Panc1 (cell line): ENCODE data around the gene NUBP2. TPM values are rescaled to one million over a fixed set of nuclear protein-coding genes. Genes with fewer than 3 reads are reported as not detected.

ENCODE experiments used
- ATAC-seq: fragments of 200-7000 bp; cut with Tn5 transposase; 2 replicates; pipeline ENCODE4 v1.9.1; 2020; ENCODE audit warnings: mild to moderate bottlenecking, moderate library complexity
- BruUV-seq: library from RNA; stranded (reverse); fragments of 400-500 nt; replicated peaks from 2 replicates; lab custom pipeline; 2021; lab: Mats Ljungman, UMichigan
- CTCF ChIA-PET: fragments of 300-600 bp; sonication (Branson Sonifier 250); formaldehyde crosslinking; loops from one replicate; lab custom pipeline; 2022; ENCODE audit warnings: antibody characterized with exemption; lab: Charles Lee
- POLR2A ChIA-PET: fragments of 300-600 bp; sonication (Branson Sonifier 250); formaldehyde crosslinking; loops from one replicate; lab custom pipeline; 2022; ENCODE audit warnings: antibody characterized with exemption; lab: Charles Lee
- DNase-seq: peaks from one replicate; pipeline ENCODE4 v3.0.0-alpha.2; 2010; ENCODE audit warnings: low read depth, low spot score
- H3K27ac ChIP-seq: 2 replicates; pipeline ENCODE4 v1.5.1; 2011; ENCODE audit warnings: mild to moderate bottlenecking, low read length, inconsistent platforms
- H3K27me3 ChIP-seq: fragments of 200-500 bp; sonication (Bioruptor generic); 2 replicates; pipeline ENCODE4 v1.6.0; 2014; ENCODE audit warnings: low read length, inconsistent platforms; ENCODE audit not compliant: control insufficient read depth, insufficient read depth
- H3K36me3 ChIP-seq: fragments of 200-500 bp; sonication (Bioruptor generic); 2 replicates; pipeline ENCODE4 v1.5.1; 2014; ENCODE audit warnings: inconsistent platforms, mild to moderate bottlenecking, low read length, moderate library complexity; ENCODE audit not compliant: control insufficient read depth, insufficient read depth
- H3K4me1 ChIP-seq: 2 replicates; pipeline ENCODE4 v1.5.1; 2011; ENCODE audit warnings: inconsistent platforms, mild to moderate bottlenecking, low read length, moderate library complexity; ENCODE audit not compliant: control insufficient read depth, insufficient read depth
- H3K4me3 ChIP-seq, 2 experiments: 2 replicates each; pipeline ENCODE4 v1.5.1; 2011 to 2012; ENCODE audit warnings: low read depth in 2 of 2, low read length in 2 of 2, mild to moderate bottlenecking in 2 of 2, inconsistent platforms in 1 of 2, moderate library complexity in 1 of 2
- H3K9me3 ChIP-seq: fragments of 200-500 bp; sonication (Bioruptor generic); 2 replicates; pipeline ENCODE4 v1.5.1; 2014; ENCODE audit warnings: low read depth, mild to moderate bottlenecking, inconsistent platforms, low read length, moderate library complexity; ENCODE audit not compliant: control insufficient read depth, insufficient read depth
- POLR2AphosphoS5 ChIP-seq: IDR thresholded peaks from 2 replicates; pipeline ENCODE4 v1.6.1; 2012; ENCODE audit warnings: mild to moderate bottlenecking, low read depth, low read length, moderate library complexity
- REST ChIP-seq, 2 experiments: IDR thresholded peaks; 2 replicates each; pipeline ENCODE4 v1.6.1; 2011 to 2012; ENCODE audit warnings: low read depth in 2 of 2, control low read depth in 1 of 2, low read length in 1 of 2, mild to moderate bottlenecking in 1 of 2, moderate library complexity in 1 of 2; ENCODE audit not compliant: insufficient read depth in 1 of 2
- SIN3A ChIP-seq: IDR thresholded peaks from 2 replicates; pipeline ENCODE4 v1.6.1; 2012; ENCODE audit warnings: low read depth, mild to moderate bottlenecking, low read length, moderate library complexity, borderline replicate concordance; ENCODE audit not compliant: insufficient read depth
- TCF7L2 ChIP-seq: IDR thresholded peaks from 2 replicates; pipeline ENCODE4 v1.6.1; 2011; ENCODE audit warnings: mild to moderate bottlenecking, low read depth, low read length, inconsistent platforms
- in situ Hi-C: cut with HindIII; loops from 2 replicates; pipeline ENCODE4 v1.10.0; 2016; ENCODE audit warnings: low sequenced_read_pairs, low pct_unique_long_range_greater_than_20kb
- intact Hi-C: fragments of 100-400 bp; cut with micrococcal nuclease; formaldehyde crosslinking; loops from one replicate; pipeline ENCODE4 v1.10.0; 2022; ENCODE audit not compliant: unreplicated experiment
- total RNA-seq: library from RNA; stranded (reverse); gene quantifications from one replicate; pipeline ENCODE4 v1.2.1, GENCODE V29; 2021; ENCODE audit not compliant: unreplicated experiment
- TF ChIP-seq, protein P1 (sequence below): fragments of 450-650 bp; IDR thresholded peaks from 2 replicates; pipeline ENCODE4 v1.5.1; 2017; ENCODE audit warnings: mild to moderate bottlenecking

The NUBP2 gene
- total RNA-seq, 1 experiment from 2014 or later = 85.8 TPM

DNA sequence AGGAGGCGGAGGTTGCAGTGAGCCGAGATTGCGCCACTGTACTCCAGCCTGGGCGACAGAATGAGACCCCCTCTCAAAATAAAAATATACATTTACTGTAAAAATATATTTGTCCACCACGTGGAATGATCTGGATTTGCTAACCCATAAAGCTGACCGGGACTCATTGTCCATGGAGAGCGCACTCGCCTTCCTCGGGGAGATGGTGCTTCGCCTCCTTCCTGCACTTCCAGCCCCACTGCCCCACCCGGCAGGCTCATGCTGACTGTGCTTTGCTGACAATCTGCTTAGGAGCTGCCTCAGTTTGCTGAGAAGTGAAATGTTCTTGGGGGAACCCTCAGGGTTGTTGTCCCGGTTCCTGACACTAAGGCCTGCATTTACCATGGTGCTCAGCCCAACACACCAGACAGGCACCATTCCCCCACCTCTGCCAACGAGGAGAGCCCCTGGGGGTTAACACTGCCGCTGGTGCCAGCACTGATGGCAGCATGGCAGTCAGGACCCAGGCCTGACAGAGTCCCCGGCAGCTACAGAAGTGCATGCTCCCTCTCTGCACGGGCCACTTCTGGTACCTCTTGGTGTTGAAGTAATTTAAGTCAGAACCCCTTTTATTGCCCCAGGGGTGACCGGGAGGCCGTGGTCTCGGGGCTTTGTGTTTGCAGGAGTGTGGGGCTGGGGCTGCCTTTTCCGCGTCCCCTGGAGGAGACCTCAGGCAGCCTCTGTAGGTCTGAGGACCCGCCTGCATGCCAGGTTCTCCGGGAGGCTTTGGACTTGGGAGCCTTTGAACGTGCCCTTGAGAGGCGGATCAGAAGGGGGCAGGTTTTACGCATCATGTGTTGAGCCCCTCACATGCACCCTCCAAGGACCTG is 2.5 kb downstream of the NUBP2 start:
- no peaks in the 10 kb centered on the region for H3K9me3 ChIP-seq
- POLR2A ChIA-PET = no interaction called here
- in situ Hi-C loops (no loop called here), intact Hi-C loops (no loop called here)
- TF ChIP-seq, protein P1, sequence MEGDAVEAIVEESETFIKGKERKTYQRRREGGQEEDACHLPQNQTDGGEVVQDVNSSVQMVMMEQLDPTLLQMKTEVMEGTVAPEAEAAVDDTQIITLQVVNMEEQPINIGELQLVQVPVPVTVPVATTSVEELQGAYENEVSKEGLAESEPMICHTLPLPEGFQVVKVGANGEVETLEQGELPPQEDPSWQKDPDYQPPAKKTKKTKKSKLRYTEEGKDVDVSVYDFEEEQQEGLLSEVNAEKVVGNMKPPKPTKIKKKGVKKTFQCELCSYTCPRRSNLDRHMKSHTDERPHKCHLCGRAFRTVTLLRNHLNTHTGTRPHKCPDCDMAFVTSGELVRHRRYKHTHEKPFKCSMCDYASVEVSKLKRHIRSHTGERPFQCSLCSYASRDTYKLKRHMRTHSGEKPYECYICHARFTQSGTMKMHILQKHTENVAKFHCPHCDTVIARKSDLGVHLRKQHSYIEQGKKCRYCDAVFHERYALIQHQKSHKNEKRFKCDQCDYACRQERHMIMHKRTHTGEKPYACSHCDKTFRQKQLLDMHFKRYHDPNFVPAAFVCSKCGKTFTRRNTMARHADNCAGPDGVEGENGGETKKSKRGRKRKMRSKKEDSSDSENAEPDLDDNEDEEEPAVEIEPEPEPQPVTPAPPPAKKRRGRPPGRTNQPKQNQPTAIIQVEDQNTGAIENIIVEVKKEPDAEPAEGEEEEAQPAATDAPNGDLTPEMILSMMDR = no peak
- no peak for TF ChIP-seq REST (IDR thresholded peaks at IDR 0.05; ENCODE audit: insufficient read depth in 1 of 2, low read depth in 2 of 2, low read length in 1 of 2)
- no peak for TF ChIP-seq TCF7L2
- no peak for TF ChIP-seq POLR2AphosphoS5
- TF ChIP-seq SIN3A = no peak
- peaks cover 3% of the 10 kb centered on the region; the same call in 1 of the 2 replicates for H3K36me3 ChIP-seq
- no peak overlapping the region for H3K27ac ChIP-seq
- TSS peak; percentile 33 for BruUV-seq
- no peak for DNase-seq
- no peaks in the 10 kb centered on the region for H3K27me3 ChIP-seq
- no peak for ATAC-seq
- CTCF ChIA-PET = interaction anchor here (0.6 kb wide), 1 partner anchor 110 kb away, joined by 3 read pairs; no protein-coding TSS in a partner anchor
- peaks cover 9% of the 10 kb centered on the region for H3K4me1 ChIP-seq
- H3K4me3 ChIP-seq = no peak overlapping the region

DNA sequence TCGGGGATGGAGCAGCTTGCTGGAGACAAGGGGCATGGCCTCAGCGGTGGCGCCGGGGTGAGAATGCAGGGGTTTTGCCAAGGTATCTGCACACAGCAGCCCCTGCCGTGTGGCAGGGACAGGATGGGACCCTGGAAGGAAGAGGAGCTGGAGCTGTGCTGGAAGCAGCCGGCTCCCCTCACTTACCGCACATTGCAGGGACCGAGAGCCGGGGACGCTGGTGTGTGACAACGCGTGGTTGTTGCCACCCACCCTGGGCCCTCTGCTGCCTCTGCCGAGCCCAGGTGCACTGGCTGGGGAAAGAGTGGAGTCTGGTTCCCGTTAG is 3.0 kb downstream of the NUBP2 start:
- Histone ChIP-seq H3K27me3 (no peaks in the 10 kb centered on the region), H3K9me3 (no peaks in the 10 kb centered on the region), H3K36me3 (peaks cover 3% of the 10 kb centered on the region; the same call in 1 of the 2 replicates), H3K27ac (no peak overlapping the region), H3K4me3 (no peak overlapping the region), H3K4me1 (peaks cover 5% of the 10 kb centered on the region)
- intact Hi-C loops = no loop called here
- CTCF ChIA-PET = no interaction called here
- in situ Hi-C loops = no loop called here
- POLR2A ChIA-PET = no interaction called here
- TF ChIP-seq POLR2AphosphoS5 (no peak), TCF7L2 (no peak), SIN3A (no peak), REST (IDR thresholded peaks at IDR 0.05; ENCODE audit: insufficient read depth in 1 of 2, low read depth in 2 of 2, low read length in 1 of 2) (no peak)
- TF ChIP-seq, protein P1 = no peak
- no TSS peak for BruUV-seq
- ATAC-seq (no peak), DNase-seq (no peak)
